K562 (cell line): ENCODE results near the gene SGSM2. TPM values are rescaled to one million over a fixed set of nuclear protein-coding genes. Genes with fewer than 3 reads are reported as not detected.

Experiments used
- CBX8 ChIP-seq: fragments of 200-600 bp; sonication (generic); IDR thresholded peaks from 2 replicates; pipeline ENCODE4 v1.6.1; 2012; ENCODE audit warnings: borderline replicate concordance, mixed run types, low read depth, mild to moderate bottlenecking, moderate library complexity, mixed read lengths, low read length, control low read depth, inconsistent platforms; ENCODE audit not compliant: poor library complexity, severe bottlenecking; ENCODE audit errors: extremely low read depth
- CCAR2 ChIP-seq: fragments of 200-400 bp; formaldehyde crosslinking; IDR thresholded peaks from 2 replicates; pipeline ENCODE4 v1.6.1; 2017; ENCODE audit warnings: mild to moderate bottlenecking, low read depth, low read length
- CHD1 ChIP-seq: fragments of 200-600 bp; sonication (generic); IDR thresholded peaks from one replicate; pipeline ENCODE4 v1.6.1; 2012; ENCODE audit warnings: mild to moderate bottlenecking, moderate library complexity, low read length, inconsistent platforms
- FOS ChIP-seq: IDR thresholded peaks from 3 replicates; pipeline ENCODE4 v1.6.1; 2011; ENCODE audit not compliant: insufficient read length; ENCODE audit errors: extremely low read depth
- GTF2F1 ChIP-seq: IDR thresholded peaks from 2 replicates; pipeline ENCODE4 v1.6.1; 2011; ENCODE audit warnings: low read depth, low read length, improper control_type of control experiment
- HDAC2 ChIP-seq: fragments of 450-650 bp; IDR thresholded peaks from 2 replicates; pipeline ENCODE4 v1.6.1; 2016; ENCODE audit warnings: mild to moderate bottlenecking
- LEF1 ChIP-seq: fragments of 450-650 bp; IDR thresholded peaks from 2 replicates; pipeline ENCODE4 v1.6.1; 2016; ENCODE audit warnings: mild to moderate bottlenecking
- MAZ ChIP-seq, 2 experiments: fragments of 450-650 bp in 1 of 2; sonication (generic) in 1 of 2; formaldehyde crosslinking; IDR thresholded peaks in 1 of 2; conservative IDR thresholded peaks in 1 of 2; 2 replicates each; pipeline versions ENCODE4 v1.4.0 to v1.5.0; 2020; ENCODE audit warnings: mild to moderate bottlenecking in 1 of 2, missing genetic modification reagents in 1 of 2
- NCOA2 ChIP-seq, 2 experiments: fragments of 450-650 bp; IDR thresholded peaks; 2 replicates each; pipeline ENCODE4 v1.6.1; 2018; ENCODE audit warnings: mild to moderate bottlenecking in 2 of 2, moderate library complexity in 1 of 2; ENCODE audit not compliant: partially characterized antibody in 2 of 2
- NFE2 ChIP-seq: IDR thresholded peaks from 2 replicates; pipeline ENCODE4 v1.6.1; 2014; ENCODE audit warnings: antibody characterized with exemption, low read depth
- NR4A1 ChIP-seq, 2 experiments: fragments of 250-450 bp in 1 of 2; fragments of 450-650 bp in 1 of 2; sonication (Bioruptor Pico) in 1 of 2; IDR thresholded peaks; 2 replicates each; pipeline versions ENCODE4 v1.4.0 to v1.6.1; 2016 to 2020; ENCODE audit warnings: mild to moderate bottlenecking in 2 of 2, missing compliant biosample characterization in 1 of 2, missing genetic modification characterization in 1 of 2, moderate library complexity in 1 of 2
- RUNX1 ChIP-seq: sonication (generic); IDR thresholded peaks from 2 replicates; pipeline ENCODE4 v1.6.1; 2016; ENCODE audit warnings: antibody characterized with exemption, low read depth
- TAF9B ChIP-seq: fragments of 450-650 bp; IDR thresholded peaks from 2 replicates; pipeline ENCODE4 v1.6.1; 2018; ENCODE audit warnings: mild to moderate bottlenecking; ENCODE audit not compliant: partially characterized antibody
- TBP ChIP-seq: optimal IDR thresholded peaks from 2 replicates; pipeline ENCODE3; 2011; ENCODE audit warnings: low read depth, low read length, improper control_type of control experiment
- ZBED1 ChIP-seq: IDR thresholded peaks from 2 replicates; pipeline ENCODE4 v1.6.1; 2014
- ZNF133 ChIP-seq: fragments of 250-450 bp; sonication (Bioruptor Pico); IDR thresholded peaks from 2 replicates; pipeline ENCODE4 v1.4.0; 2020; ENCODE audit warnings: mild to moderate bottlenecking
- ZNF165 ChIP-seq: fragments of 250-450 bp; sonication (Bioruptor Pico); IDR thresholded peaks from 2 replicates; pipeline ENCODE4 v1.4.0; 2020; ENCODE audit warnings: borderline replicate concordance
- ZNF263 ChIP-seq: sonication (generic); formaldehyde crosslinking; IDR thresholded peaks from 2 replicates; pipeline ENCODE4 v1.8.0; 2022; ENCODE audit warnings: mild to moderate bottlenecking, missing genetic modification reagents, borderline replicate concordance
- ZNF699 ChIP-seq: fragments of 250-450 bp; sonication (Bioruptor Pico); IDR thresholded peaks from 2 replicates; pipeline ENCODE4 v1.8.0; 2021; ENCODE audit warnings: mild to moderate bottlenecking, moderate library complexity; ENCODE audit not compliant: insufficient replicate concordance
- ZZZ3 ChIP-seq: fragments of 450-650 bp; IDR thresholded peaks from 2 replicates; pipeline ENCODE4 v1.6.1; 2016; ENCODE audit warnings: antibody characterized with exemption, mild to moderate bottlenecking, moderate library complexity
- polyA plus RNA-seq, 8 experiments: library from polyadenylated mRNA; depleted of rRNA in 4 of 8; stranded (reverse) in 5 of 8; unstranded in 3 of 8; fragments of >200 nt; fragmentation: Nextera tagmentation in 2 of 8; fragmentation: Illumina TruSeq in 1 of 8; extraction: Ambion mirVana in 2 of 8; extraction: Trizol in 1 of 8; gene quantifications; 2 replicates each; pipeline versions ENCODE4 v1.2.1 to v1.2.3, GENCODE V29; 2011 to 2014; ENCODE audit warnings: inconsistent platforms in 1 of 8, missing spikeins in 1 of 8
- total RNA-seq, 7 experiments: library from RNA; depleted of rRNA in 6 of 7; stranded (reverse); fragments of >200 nt in 6 of 7; fragmentation: Illumina TruSeq in 2 of 7; extraction: Trizol in 2 of 7; gene quantifications; 2 replicates each; pipeline versions ENCODE4 v1.2.1 to v1.2.3, GENCODE V29; 2011 to 2021; ENCODE audit warnings: low replicate concordance in 1 of 7
- TF ChIP-seq, protein P1 (sequence below), 2 experiments: IDR thresholded peaks; 2 replicates each; pipeline ENCODE4 v1.6.1; 2011; ENCODE audit warnings: borderline replicate concordance in 1 of 2, control low read depth in 1 of 2, low read depth in 1 of 2, low read length in 1 of 2, mild to moderate bottlenecking in 1 of 2, mixed read lengths in 1 of 2, moderate library complexity in 1 of 2; ENCODE audit not compliant: insufficient read depth in 1 of 2, insufficient read length in 1 of 2, poor library complexity in 1 of 2, severe bottlenecking in 1 of 2; ENCODE audit errors: extremely low read depth in 1 of 2
- TF ChIP-seq, protein P2 (sequence below), 3 experiments: fragments of 200-800 bp in 1 of 3; sonication (Bioruptor generic) in 1 of 3; sonication (generic) in 1 of 3; formaldehyde crosslinking in 1 of 3; IDR thresholded peaks; 2 replicates each; pipeline versions ENCODE4 v1.6.1 to v1.8.0; 2016 to 2022; ENCODE audit warnings: mild to moderate bottlenecking in 2 of 3, missing compliant biosample characterization in 2 of 3, missing genetic modification characterization in 2 of 3, missing genetic modification reagents in 1 of 3
- TF ChIP-seq, protein P3 (sequence below): fragments of 450-650 bp; formaldehyde crosslinking; IDR thresholded peaks from 2 replicates; pipeline ENCODE4 v1.4.0; 2020; ENCODE audit warnings: mild to moderate bottlenecking, moderate library complexity

The SGSM2 gene
- total and polyA plus RNA-seq, 9 of the 15 experiments (the other 6 are each of a cell fraction or from before 2014, with no cell fraction given), result 0.20 to 26.3 (median 14.8) TPM

DNA sequence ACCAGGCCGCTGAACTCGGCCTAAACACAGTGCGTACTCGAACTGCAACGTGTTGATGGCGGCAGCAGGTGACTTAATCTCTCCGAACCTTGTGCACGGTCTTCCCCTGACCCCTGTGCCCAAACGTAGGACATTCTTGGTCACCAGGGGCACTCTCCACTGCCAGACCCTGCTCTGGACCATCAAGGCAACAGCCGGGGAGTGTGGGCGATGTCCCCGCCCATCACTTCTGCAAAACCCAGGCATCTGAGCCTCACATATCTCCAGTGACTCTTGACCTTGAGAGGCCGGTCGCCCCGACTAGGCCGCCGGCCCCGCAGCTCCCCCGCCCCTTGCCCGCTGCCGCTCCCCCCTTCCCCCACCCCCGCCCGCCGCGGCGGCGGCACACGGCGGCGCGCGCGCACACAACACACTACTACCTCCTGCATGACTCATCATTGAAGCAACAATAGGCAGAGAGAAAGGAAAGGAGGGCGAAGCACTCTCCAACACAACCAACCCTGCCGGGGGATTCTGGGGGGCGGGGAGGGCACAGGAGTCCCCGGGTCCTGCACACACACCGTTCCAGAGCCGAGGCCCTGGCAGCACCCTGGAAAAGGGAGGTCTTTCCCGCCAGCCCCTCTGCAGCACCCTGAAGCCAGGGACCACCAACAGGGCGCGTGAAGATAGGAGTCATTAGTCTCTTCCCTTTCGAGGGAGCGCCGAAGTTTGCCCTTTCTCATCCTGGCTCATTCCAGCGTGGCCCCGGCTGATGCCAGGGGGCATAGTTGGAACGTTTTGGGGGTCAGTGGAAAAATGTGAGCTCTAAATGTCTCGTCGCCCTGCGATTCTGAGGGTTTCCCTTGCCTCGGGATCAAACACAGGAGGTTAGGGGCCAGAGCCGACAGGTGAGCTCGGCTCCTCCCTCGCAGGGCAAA lies 61.6 kb downstream of the SGSM2 start (continued):
- TF ChIP-seq FOS (peak; percentile 10), ZBED1 (no peak), LEF1 (peak; percentile 15; the same call in 1 of the 2 replicates), ZNF165 (CRISPR knock-in tag) (no peak), NFE2 (peak; percentile 81), HDAC2 (no peak), CBX8 (no peak), TAF9B (peak; percentile 34), ZNF263 (CRISPR knock-in tag) (no peak), MAZ (CRISPR knock-in tag; conservative IDR thresholded peaks at IDR 0.05 in 1 of 2, IDR thresholded peaks at IDR 0.05 in 1 of 2) (peak in 1 of 2 experiments; percentile 30; a peak in 1 of 4 replicates), ZZZ3 (no peak), ZNF699 (CRISPR knock-in tag) (no peak), CHD1 (peak; percentile 94), ZNF133 (CRISPR knock-in tag) (no peak), RUNX1 (no peak), NR4A1 (CRISPR knock-in tag; IDR thresholded peaks at IDR 0.05) (no peak), NR4A1 (tag; IDR thresholded peaks at IDR 0.05) (no peak), CCAR2 (no peak), NCOA2 (IDR thresholded peaks at IDR 0.05; ENCODE audit: partially characterized antibody in 2 of 2) (no peak), TBP (peak; percentile 36), GTF2F1 (no peak)
- TF ChIP-seq, protein P1, sequence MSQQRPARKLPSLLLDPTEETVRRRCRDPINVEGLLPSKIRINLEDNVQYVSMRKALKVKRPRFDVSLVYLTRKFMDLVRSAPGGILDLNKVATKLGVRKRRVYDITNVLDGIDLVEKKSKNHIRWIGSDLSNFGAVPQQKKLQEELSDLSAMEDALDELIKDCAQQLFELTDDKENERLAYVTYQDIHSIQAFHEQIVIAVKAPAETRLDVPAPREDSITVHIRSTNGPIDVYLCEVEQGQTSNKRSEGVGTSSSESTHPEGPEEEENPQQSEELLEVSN (IDR thresholded peaks at IDR 0.05; ENCODE audit: borderline replicate concordance in 1 of 2, extremely low read depth in 1 of 2, insufficient read depth in 1 of 2, insufficient read length in 1 of 2, low read depth in 1 of 2, low read length in 1 of 2, poor library complexity in 1 of 2, severe bottlenecking in 1 of 2), result peak in 1 of 2 experiments; percentile 53
- TF ChIP-seq, protein P2, sequence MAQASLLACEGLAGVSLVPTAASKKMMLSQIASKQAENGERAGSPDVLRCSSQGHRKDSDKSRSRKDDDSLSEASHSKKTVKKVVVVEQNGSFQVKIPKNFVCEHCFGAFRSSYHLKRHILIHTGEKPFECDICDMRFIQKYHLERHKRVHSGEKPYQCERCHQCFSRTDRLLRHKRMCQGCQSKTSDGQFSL (CRISPR knock-in tag; IDR thresholded peaks at IDR 0.05), result no peak
- TF ChIP-seq, protein P2 (tag; IDR thresholded peaks at IDR 0.05), result peak in 1 of 2 experiments; percentile 67; a peak in 2 of 4 replicates
- TF ChIP-seq, protein P3, sequence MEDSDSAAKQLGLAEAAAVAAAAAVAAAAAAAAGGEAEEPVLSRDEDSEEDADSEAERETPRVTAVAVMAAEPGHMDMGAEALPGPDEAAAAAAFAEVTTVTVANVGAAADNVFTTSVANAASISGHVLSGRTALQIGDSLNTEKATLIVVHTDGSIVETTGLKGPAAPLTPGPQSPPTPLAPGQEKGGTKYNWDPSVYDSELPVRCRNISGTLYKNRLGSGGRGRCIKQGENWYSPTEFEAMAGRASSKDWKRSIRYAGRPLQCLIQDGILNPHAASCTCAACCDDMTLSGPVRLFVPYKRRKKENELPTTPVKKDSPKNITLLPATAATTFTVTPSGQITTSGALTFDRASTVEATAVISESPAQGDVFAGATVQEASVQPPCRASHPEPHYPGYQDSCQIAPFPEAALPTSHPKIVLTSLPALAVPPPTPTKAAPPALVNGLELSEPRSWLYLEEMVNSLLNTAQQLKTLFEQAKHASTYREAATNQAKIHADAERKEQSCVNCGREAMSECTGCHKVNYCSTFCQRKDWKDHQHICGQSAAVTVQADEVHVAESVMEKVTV (CRISPR knock-in tag), result no peak
